COLO829 (cell line): ENCODE measurements around the gene PPIH.
"Not testable (repeated sequence)": the region's sequence is repeated elsewhere in the genome, so short reads cannot be mapped to it uniquely, and the experiment has no call there.

ENCODE experiments used
- DNase-seq: peaks from one replicate; pipeline ENCODE4 v3.0.0; 2012; ENCODE audit warnings: low spot score

Gene PPIH

GRCh38 chr1:42682484-42682738, 24.2 kb downstream of the PPIH start:
- DNase-seq = not testable (repeated sequence)

GRCh38 chr1:42682739-42683531, 24.7 kb downstream of the PPIH start:
- no peak for DNase-seq

GRCh38 chr1:42684139-42684538, 25.9 kb downstream of the PPIH start:
- DNase-seq = no peak

- no peak for DNase-seq
These were observed 28.2 kb downstream of the PPIH start for GRCh38 chr1:42686418-42686817.

- DNase-seq = no peak
These were observed 31.7 kb downstream of the PPIH start for GRCh38 chr1:42689912-42690311.

- no peak for DNase-seq
These were observed 32.4 kb downstream of the PPIH start for GRCh38 chr1:42690477-42691156.

- no peak for DNase-seq
These were observed 32.9 kb downstream of the PPIH start for GRCh38 chr1:42691157-42691498.

GRCh38 chr1:42692461-42692860, 34.2 kb downstream of the PPIH start:
- no peak for DNase-seq

GRCh38 chr1:42692911-42693310, 34.7 kb downstream of the PPIH start:
- DNase-seq = no peak

- no peak for DNase-seq
These were observed 40.0 kb downstream of the PPIH start for GRCh38 chr1:42698081-42698813.

- no peak for DNase-seq
These were observed 41.8 kb downstream of the PPIH start for GRCh38 chr1:42700006-42700405.

GRCh38 chr1:42703888-42704464, 45.8 kb downstream of the PPIH start:
- no peak for DNase-seq

GRCh38 chr1:42712808-42713207, 54.6 kb downstream of the PPIH start:
- DNase-seq = not testable (repeated sequence)

GRCh38 chr1:42713293-42713692, 55.1 kb downstream of the PPIH start:
- DNase-seq = no peak

GRCh38 chr1:42714441-42714840, 56.2 kb downstream of the PPIH start:
- DNase-seq = not testable (repeated sequence)

- DNase-seq = no peak
These were observed 62.6 kb downstream of the PPIH start for GRCh38 chr1:42720868-42721267.

GRCh38 chr1:42721926-42722325, 63.7 kb downstream of the PPIH start:
- DNase-seq = no peak

- DNase-seq = not testable (repeated sequence)
These were observed 64.2 kb downstream of the PPIH start for GRCh38 chr1:42722403-42722802.

- no peak for DNase-seq
These were observed 65.3 kb downstream of the PPIH start for GRCh38 chr1:42723511-42723910.

GRCh38 chr1:42725820-42726219, 67.6 kb downstream of the PPIH start:
- not testable (repeated sequence) for DNase-seq
